22Rv1 (cell line): ENCODE measurements around the gene ANXA5.
"Not testable (repeated sequence)": the region's sequence is repeated elsewhere in the genome, so short reads cannot be mapped to it uniquely, and the experiment has no call there.

Experiments used
- CTCF ChIP-seq: fragments of 450-650 bp; IDR thresholded peaks from 2 replicates; pipeline ENCODE4 v1.5.1; 2017; ENCODE audit warnings: mild to moderate bottlenecking
- ZFX ChIP-seq: fragments of 450-650 bp; IDR thresholded peaks from 2 replicates; pipeline ENCODE4 v1.6.1; 2017; ENCODE audit warnings: antibody characterized with exemption, borderline replicate concordance

- TF ChIP-seq CTCF, ZFX: not testable (repeated sequence)
These were observed 36.4 kb downstream of the ANXA5 start for GRCh38 chr4:121660175-121660933.
